DOHH2 (cell line): ENCODE data around the gene PRR30.
A peak's percentile ranks its signal among the peaks of the same experiment; 100 is the strongest.

ENCODE experiments used
- H3F3A ChIP-seq: fragments of 200-600 bp; sonication (generic), shearing (Covaris generic); 2 replicates; pipeline ENCODE4 v1.6.0; 2016; ENCODE audit warnings: antibody characterized with exemption, mild to moderate bottlenecking; ENCODE audit not compliant: control insufficient read depth, insufficient read depth
- H3K27ac ChIP-seq: fragments of 200-600 bp; sonication (generic); 2 replicates; pipeline ENCODE4 v1.5.1; 2014; ENCODE audit warnings: low read depth, mild to moderate bottlenecking, low read length, moderate library complexity
- H3K27me3 ChIP-seq: fragments of 200-600 bp; sonication (generic); 2 replicates; pipeline ENCODE4 v1.6.1; 2014; ENCODE audit warnings: mild to moderate bottlenecking, low read length, mixed read lengths; ENCODE audit not compliant: control insufficient read depth
- H3K36me3 ChIP-seq: fragments of 200-600 bp; sonication (generic); 2 replicates; pipeline ENCODE4 v1.6.1; 2014; ENCODE audit warnings: mild to moderate bottlenecking, low read length, moderate library complexity, mixed read lengths; ENCODE audit not compliant: control insufficient read depth
- H3K4me1 ChIP-seq: fragments of 200-600 bp; sonication (generic); 2 replicates; pipeline ENCODE4 v1.6.1; 2014; ENCODE audit warnings: mild to moderate bottlenecking, low read length, mixed read lengths; ENCODE audit not compliant: control insufficient read depth
- H3K4me2 ChIP-seq: fragments of 200-600 bp; sonication (generic); 2 replicates; pipeline ENCODE4 v1.6.0; 2014; ENCODE audit warnings: mild to moderate bottlenecking, low read length, moderate library complexity
- H3K4me3 ChIP-seq: fragments of 200-600 bp; sonication (generic); 2 replicates; pipeline ENCODE4 v1.5.1; 2014; ENCODE audit warnings: mild to moderate bottlenecking, low read length, mixed read lengths
- H3K79me2 ChIP-seq: fragments of 200-600 bp; sonication (generic); 2 replicates; pipeline ENCODE4 v1.6.1; 2014; ENCODE audit warnings: mild to moderate bottlenecking, low read length, mixed read lengths; ENCODE audit not compliant: control insufficient read depth
- H3K9me2 ChIP-seq: fragments of 200-600 bp; sonication (generic); replicated peaks from 2 replicates; pipeline ENCODE4 v1.6.1; 2014; ENCODE audit warnings: mild to moderate bottlenecking, low read length, mixed read lengths; ENCODE audit not compliant: control insufficient read depth
- H3K9me3 ChIP-seq: fragments of 200-600 bp; sonication (generic); 2 replicates; pipeline ENCODE4 v1.6.1; 2014; ENCODE audit warnings: antibody characterized with exemption, low read length, mixed read lengths; ENCODE audit not compliant: control insufficient read depth, insufficient read depth
- H4K20me1 ChIP-seq: fragments of 200-600 bp; sonication (generic); 2 replicates; pipeline ENCODE4 v1.6.0; 2014; ENCODE audit warnings: low read depth, mild to moderate bottlenecking, antibody characterized with exemption, low read length, moderate library complexity; ENCODE audit not compliant: control insufficient read depth, insufficient read depth
- EZH2phosphoT487 ChIP-seq: fragments of 200-600 bp; sonication (generic); IDR thresholded peaks from 2 replicates; pipeline ENCODE4 v1.6.1; 2017; ENCODE audit warnings: borderline replicate concordance, mild to moderate bottlenecking, antibody characterized with exemption, low read length, moderate library complexity, mixed read lengths
- TF ChIP-seq, protein P1 (sequence below): fragments of 200-600 bp; sonication (generic); IDR thresholded peaks from one replicate; pipeline ENCODE4 v1.5.1; 2014; ENCODE audit warnings: antibody characterized with exemption, mild to moderate bottlenecking, low read depth, low read length; ENCODE audit not compliant: poor library complexity, severe bottlenecking

PRR30 gene

DNA sequence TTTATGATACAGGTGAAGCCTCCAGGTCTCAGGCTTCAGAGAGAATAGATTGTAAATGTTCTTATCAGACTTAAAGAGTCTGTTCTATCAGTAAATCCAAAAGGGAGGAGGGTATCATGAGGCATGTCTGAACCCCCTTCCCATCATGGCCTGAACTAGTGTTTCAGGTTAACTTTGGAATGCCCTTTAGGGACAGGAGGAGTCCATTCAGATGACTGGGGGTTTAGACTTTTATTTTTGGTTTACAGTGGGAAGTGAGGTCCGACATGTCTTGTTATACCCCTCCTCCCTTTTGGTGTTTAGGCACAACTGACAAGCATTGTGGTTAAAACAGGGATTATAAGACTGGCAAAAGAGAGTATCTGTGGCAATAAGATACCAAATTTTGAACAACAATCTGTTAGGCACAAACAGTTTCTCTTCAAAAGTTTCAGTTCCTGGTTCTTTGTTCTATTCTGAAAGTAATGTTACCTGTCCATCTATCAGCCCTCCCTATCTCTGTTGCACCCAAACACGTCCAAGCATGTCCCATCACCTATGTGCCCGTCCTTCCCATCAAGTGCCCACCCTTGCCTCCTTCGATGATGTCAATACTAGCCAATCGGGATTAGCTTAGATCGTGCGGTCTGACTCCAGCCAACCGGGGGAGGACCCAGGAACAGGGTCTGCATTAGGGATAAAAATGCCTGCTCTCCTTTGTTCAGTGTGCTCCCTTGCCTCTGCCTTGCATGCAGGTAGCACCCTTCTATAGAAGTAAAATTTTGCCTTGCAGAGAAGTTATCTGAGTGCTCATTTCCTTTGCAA, 26.0 kb upstream of the PRR30 start:
- peak overlapping the region; percentile 48 for H3K4me2 ChIP-seq
- H3K27me3 ChIP-seq = no peaks in the 10 kb centered on the region
- H3K9me2 ChIP-seq = no peaks in the 10 kb centered on the region
- no peaks in the 10 kb centered on the region for H3K36me3 ChIP-seq
- 0 out of 2 replicates have a peak overlapping the region, but pooled peaks have one; percentile 4 for H3K27ac ChIP-seq
- no peaks in the 10 kb centered on the region for H3K79me2 ChIP-seq
- peaks cover 36% of the 10 kb centered on the region for H3K4me1 ChIP-seq
- no peak for TF ChIP-seq EZH2phosphoT487
- TF ChIP-seq, protein P1, sequence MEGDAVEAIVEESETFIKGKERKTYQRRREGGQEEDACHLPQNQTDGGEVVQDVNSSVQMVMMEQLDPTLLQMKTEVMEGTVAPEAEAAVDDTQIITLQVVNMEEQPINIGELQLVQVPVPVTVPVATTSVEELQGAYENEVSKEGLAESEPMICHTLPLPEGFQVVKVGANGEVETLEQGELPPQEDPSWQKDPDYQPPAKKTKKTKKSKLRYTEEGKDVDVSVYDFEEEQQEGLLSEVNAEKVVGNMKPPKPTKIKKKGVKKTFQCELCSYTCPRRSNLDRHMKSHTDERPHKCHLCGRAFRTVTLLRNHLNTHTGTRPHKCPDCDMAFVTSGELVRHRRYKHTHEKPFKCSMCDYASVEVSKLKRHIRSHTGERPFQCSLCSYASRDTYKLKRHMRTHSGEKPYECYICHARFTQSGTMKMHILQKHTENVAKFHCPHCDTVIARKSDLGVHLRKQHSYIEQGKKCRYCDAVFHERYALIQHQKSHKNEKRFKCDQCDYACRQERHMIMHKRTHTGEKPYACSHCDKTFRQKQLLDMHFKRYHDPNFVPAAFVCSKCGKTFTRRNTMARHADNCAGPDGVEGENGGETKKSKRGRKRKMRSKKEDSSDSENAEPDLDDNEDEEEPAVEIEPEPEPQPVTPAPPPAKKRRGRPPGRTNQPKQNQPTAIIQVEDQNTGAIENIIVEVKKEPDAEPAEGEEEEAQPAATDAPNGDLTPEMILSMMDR = no peak
- no peaks in the 10 kb centered on the region for H4K20me1 ChIP-seq
- H3K9me3 ChIP-seq = no peaks in the 10 kb centered on the region
- H3F3A ChIP-seq = no peaks in the 10 kb centered on the region; the same call in 1 of the 2 replicates
- peak overlapping the region; percentile 21 for H3K4me3 ChIP-seq

DNA sequence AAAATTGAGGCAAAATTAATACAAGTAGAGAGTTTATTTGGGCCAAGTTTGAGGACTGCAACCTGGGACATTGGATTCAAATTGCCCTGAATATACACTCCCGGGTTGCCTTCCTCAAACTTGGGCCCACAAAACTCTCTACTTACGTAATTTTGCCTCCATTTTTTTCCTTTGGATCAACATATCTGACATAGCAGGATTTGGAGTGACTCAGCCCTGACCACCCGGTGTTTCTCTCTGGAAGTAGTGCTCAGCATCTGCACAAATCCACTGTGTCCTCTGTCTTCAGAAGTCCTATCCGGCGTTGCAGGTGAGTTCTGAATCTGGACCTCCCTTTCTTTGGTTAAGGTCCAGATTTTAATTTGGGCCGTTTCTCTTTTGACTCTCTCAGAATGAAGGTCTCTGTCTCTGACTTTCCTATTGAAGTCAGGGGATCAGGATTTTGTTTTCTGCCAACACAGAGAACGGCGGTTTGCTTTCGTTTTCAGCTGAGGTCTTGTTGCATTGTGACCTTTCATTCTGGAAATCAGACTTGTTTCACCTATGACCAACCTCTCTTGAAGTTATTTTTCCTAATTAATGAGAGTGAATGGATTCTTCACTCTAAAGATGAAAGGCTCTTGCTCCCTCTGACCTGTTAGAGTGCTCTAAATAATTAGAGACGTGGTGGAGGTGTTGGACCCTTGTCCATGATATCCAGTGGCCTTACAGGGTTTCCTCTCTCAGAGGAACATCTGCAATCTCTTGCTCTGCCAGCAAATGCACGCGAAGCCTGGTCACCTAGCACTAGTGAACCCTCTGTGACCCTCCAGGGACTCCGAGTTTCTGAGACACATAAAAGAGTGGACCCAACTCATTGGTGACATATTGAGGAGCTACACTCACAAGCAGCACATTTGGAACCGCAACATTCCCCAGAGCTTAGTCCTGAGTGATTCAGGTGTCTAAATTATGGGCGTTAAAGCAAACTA, 23.2 kb upstream of the PRR30 start:
- TF ChIP-seq EZH2phosphoT487 = no peak
- TF ChIP-seq, protein P1 = no peak
- Histone ChIP-seq H3K79me2 (no peaks in the 10 kb centered on the region), H3K27ac (no peak overlapping the region), H3K36me3 (no peaks in the 10 kb centered on the region), H3K4me2 (no peak overlapping the region), H4K20me1 (no peaks in the 10 kb centered on the region), H3K4me3 (no peak overlapping the region), H3K4me1 (peaks cover 24% of the 10 kb centered on the region), H3K9me2 (no peaks in the 10 kb centered on the region), H3K27me3 (no peaks in the 10 kb centered on the region), H3K9me3 (no peaks in the 10 kb centered on the region), H3F3A (no peaks in the 10 kb centered on the region; the same call in 1 of the 2 replicates)

DNA sequence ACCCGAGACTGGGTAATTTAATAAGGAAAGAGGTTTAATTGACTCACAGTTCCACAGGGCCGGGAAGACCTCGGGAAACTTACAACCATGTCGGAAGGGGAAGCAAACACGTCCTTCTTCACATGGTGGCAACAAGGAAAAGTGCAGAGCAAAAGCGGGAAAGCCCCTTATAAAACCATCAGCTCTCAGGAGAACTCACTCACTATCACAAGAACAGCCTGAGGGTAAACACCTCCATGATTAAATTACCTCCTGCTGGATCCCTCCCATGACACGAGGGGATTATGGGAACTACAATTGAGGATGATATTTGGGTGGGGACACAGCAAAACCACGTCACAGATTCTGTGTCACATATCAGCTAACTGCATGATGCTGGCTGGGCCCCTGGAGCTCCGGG, 21.0 kb upstream of the PRR30 start:
- Histone ChIP-seq H3K4me3 (no peak overlapping the region), H3K36me3 (no peaks in the 10 kb centered on the region), H3K9me2 (no peaks in the 10 kb centered on the region), H3K4me1 (peaks cover 20% of the 10 kb centered on the region), H3F3A (no peaks in the 10 kb centered on the region; the same call in 1 of the 2 replicates), H3K4me2 (no peak overlapping the region), H4K20me1 (no peaks in the 10 kb centered on the region), H3K79me2 (no peaks in the 10 kb centered on the region), H3K9me3 (no peaks in the 10 kb centered on the region), H3K27ac (no peak overlapping the region), H3K27me3 (no peaks in the 10 kb centered on the region)
- TF ChIP-seq, protein P1 = no peak
- TF ChIP-seq EZH2phosphoT487 = no peak
